Muscle of leg (tissue), 11 donors: ENCODE measurements around the gene RERG. TPM values are rescaled to one million over a fixed set of nuclear protein-coding genes. Genes with fewer than 3 reads are reported as not detected.
A peak's percentile ranks its signal among the peaks of the same experiment; 100 is the strongest.
"Not testable (repeated sequence)": the region's sequence is repeated elsewhere in the genome, so short reads cannot be mapped to it uniquely, and the experiment has no call there.

Source experiments
- DNase-seq: peaks from one replicate; pipeline ENCODE4 v3.0.0; 2013
- H3K27ac ChIP-seq: one replicate; pipeline ENCODE4 v1.5.1; 2013; ENCODE audit warnings: mild to moderate bottlenecking, low read length, control low read depth
- H3K27me3 ChIP-seq: one replicate; pipeline ENCODE4 v1.6.1; 2013; ENCODE audit warnings: low read length; ENCODE audit not compliant: control insufficient read depth, insufficient read depth
- H3K36me3 ChIP-seq: one replicate; pipeline ENCODE4 v1.6.1; 2013; ENCODE audit warnings: low read length; ENCODE audit not compliant: control insufficient read depth, insufficient read depth
- H3K4me1 ChIP-seq: one replicate; pipeline ENCODE4 v1.6.1; 2013; ENCODE audit warnings: low read length; ENCODE audit not compliant: control insufficient read depth, insufficient read depth
- H3K4me3 ChIP-seq: one replicate; pipeline ENCODE4 v1.5.1; 2013; ENCODE audit warnings: low read length, control low read depth
- H3K9me3 ChIP-seq: replicated peaks from 2 replicates; pipeline ENCODE4 v1.6.1; 2013; ENCODE audit warnings: low read depth, low read length; ENCODE audit not compliant: control insufficient read depth
- WGBS: methylation state at CpG from one replicate; pipeline ENCODE4 v1.1.5; 2013; ENCODE audit warnings: missing lambda C conversion rate; ENCODE audit not compliant: insufficient coverage; 5-methylcytosine and 5-hydroxymethylcytosine counted together
- polyA plus RNA-seq, 8 donors: library from polyadenylated mRNA; unstranded; fragments of 120-200 nt; gene quantifications; one replicate each; pipeline versions ENCODE4 v1.2.1 to v1.2.3, GENCODE V29; 2013; ENCODE audit warnings: inconsistent platforms in 1 of 8, low replicate concordance in 1 of 8; ENCODE audit not compliant: insufficient read length in 8 of 8, insufficient read depth in 1 of 8
- total RNA-seq: library from RNA; stranded (reverse); fragments of 120-200 nt; gene quantifications from one replicate; pipeline ENCODE4 v1.2.4, GENCODE V29; 2013

Gene RERG
- total and polyA plus RNA-seq, 9 donors, result 3.8 to 8.1 (median 5.4) TPM

GRCh38 chr12:15243102-15243501 is 21.9 kb upstream of the RERG start:
- no peaks in the 10 kb centered on the region for H3K27me3 ChIP-seq
- H3K4me3 ChIP-seq, result no peak overlapping the region
- H3K27ac ChIP-seq, result no peak overlapping the region
- H3K9me3 ChIP-seq, result no peaks in the 10 kb centered on the region
- H3K4me1 ChIP-seq, result no peaks in the 10 kb centered on the region
- H3K36me3 ChIP-seq, result no peaks in the 10 kb centered on the region
- 74% methylated on average over 2 of the region's 3 CpGs for WGBS
- no peak for DNase-seq

GRCh38 chr12:15240898-15241297 is 19.7 kb upstream of the RERG start:
- H3K36me3 ChIP-seq, result no peaks in the 10 kb centered on the region
- no CpG with 5 or more reads among the region's 4 CpGs for WGBS
- no peaks in the 10 kb centered on the region for H3K9me3 ChIP-seq
- H3K4me3 ChIP-seq, result no peak overlapping the region
- no peak for DNase-seq
- no peaks in the 10 kb centered on the region for H3K27me3 ChIP-seq
- no peaks in the 10 kb centered on the region for H3K4me1 ChIP-seq
- H3K27ac ChIP-seq, result no peak overlapping the region

GRCh38 chr12:15234508-15234907 is 13.3 kb upstream of the RERG start:
- H3K9me3 ChIP-seq, result no peaks in the 10 kb centered on the region
- no peaks in the 10 kb centered on the region for H3K4me1 ChIP-seq
- H3K27me3 ChIP-seq, result no peaks in the 10 kb centered on the region
- no peak for DNase-seq
- WGBS, result 100% methylated on average over 3 of the region's 4 CpGs
- no peaks in the 10 kb centered on the region for H3K36me3 ChIP-seq
- no peak overlapping the region for H3K4me3 ChIP-seq
- H3K27ac ChIP-seq, result no peak overlapping the region

- H3K4me3 ChIP-seq, result no peak overlapping the region
- H3K36me3 ChIP-seq, result no peaks in the 10 kb centered on the region
- WGBS, result 86% methylated on average over 1 of the region's 1 CpG
- H3K4me1 ChIP-seq, result no peaks in the 10 kb centered on the region
- H3K9me3 ChIP-seq, result no peaks in the 10 kb centered on the region
- no peak overlapping the region for H3K27ac ChIP-seq
- H3K27me3 ChIP-seq, result no peaks in the 10 kb centered on the region
- DNase-seq, result no peak
These were observed 12.8 kb upstream of the RERG start for GRCh38 chr12:15234011-15234410.

GRCh38 chr12:15232959-15233358 is 11.7 kb upstream of the RERG start:
- Histone ChIP-seq H3K4me3 (no peak overlapping the region), H3K36me3 (no peaks in the 10 kb centered on the region), H3K9me3 (no peaks in the 10 kb centered on the region), H3K27ac (no peak overlapping the region), H3K4me1 (no peaks in the 10 kb centered on the region), H3K27me3 (no peaks in the 10 kb centered on the region)
- no peak for DNase-seq
- WGBS, result no CpG with 5 or more reads among the region's 1 CpG

- H3K4me3 ChIP-seq, result no peak overlapping the region
- no peaks in the 10 kb centered on the region for H3K9me3 ChIP-seq
- no peaks in the 10 kb centered on the region for H3K36me3 ChIP-seq
- no peaks in the 10 kb centered on the region for H3K4me1 ChIP-seq
- no peaks in the 10 kb centered on the region for H3K27me3 ChIP-seq
- no peak overlapping the region for H3K27ac ChIP-seq
- no peak for DNase-seq
- no CpG with 5 or more reads among the region's 1 CpG for WGBS
These were observed 10.3 kb upstream of the RERG start for GRCh38 chr12:15231493-15231892.

GRCh38 chr12:15230751-15231150 is 9.5 kb upstream of the RERG start:
- Histone ChIP-seq H3K27ac (no peak overlapping the region), H3K36me3 (no peaks in the 10 kb centered on the region), H3K4me1 (no peaks in the 10 kb centered on the region), H3K9me3 (no peaks in the 10 kb centered on the region), H3K4me3 (no peak overlapping the region), H3K27me3 (no peaks in the 10 kb centered on the region)
- no peak for DNase-seq

GRCh38 chr12:15230137-15230536 is 8.9 kb upstream of the RERG start:
- no peaks in the 10 kb centered on the region for H3K27me3 ChIP-seq
- H3K4me3 ChIP-seq, result no peak overlapping the region
- H3K27ac ChIP-seq, result no peak overlapping the region
- no peak for DNase-seq
- no peaks in the 10 kb centered on the region for H3K9me3 ChIP-seq
- H3K36me3 ChIP-seq, result no peaks in the 10 kb centered on the region
- H3K4me1 ChIP-seq, result no peaks in the 10 kb centered on the region

- WGBS, result no CpG with 5 or more reads among the region's 5 CpGs
- DNase-seq, result peak; percentile 68
- no peaks in the 10 kb centered on the region for H3K36me3 ChIP-seq
- H3K9me3 ChIP-seq, result no peaks in the 10 kb centered on the region
- no peak overlapping the region for H3K27ac ChIP-seq
- no peaks in the 10 kb centered on the region for H3K27me3 ChIP-seq
- H3K4me3 ChIP-seq, result no peak overlapping the region
- no peaks in the 10 kb centered on the region for H3K4me1 ChIP-seq
These were observed 5.9 kb upstream of the RERG start for GRCh38 chr12:15227004-15227679.

- not testable (repeated sequence) for H3K4me1 ChIP-seq, H3K4me3 ChIP-seq, H3K36me3 ChIP-seq, H3K27me3 ChIP-seq, DNase-seq, H3K27ac ChIP-seq, H3K9me3 ChIP-seq
- WGBS, result 52% methylated on average over 2 of the region's 3 CpGs
These were observed 4.6 kb upstream of the RERG start for GRCh38 chr12:15225863-15226218.
